ENCODE data around the gene TWF2.

TWF2 gene

DNA sequence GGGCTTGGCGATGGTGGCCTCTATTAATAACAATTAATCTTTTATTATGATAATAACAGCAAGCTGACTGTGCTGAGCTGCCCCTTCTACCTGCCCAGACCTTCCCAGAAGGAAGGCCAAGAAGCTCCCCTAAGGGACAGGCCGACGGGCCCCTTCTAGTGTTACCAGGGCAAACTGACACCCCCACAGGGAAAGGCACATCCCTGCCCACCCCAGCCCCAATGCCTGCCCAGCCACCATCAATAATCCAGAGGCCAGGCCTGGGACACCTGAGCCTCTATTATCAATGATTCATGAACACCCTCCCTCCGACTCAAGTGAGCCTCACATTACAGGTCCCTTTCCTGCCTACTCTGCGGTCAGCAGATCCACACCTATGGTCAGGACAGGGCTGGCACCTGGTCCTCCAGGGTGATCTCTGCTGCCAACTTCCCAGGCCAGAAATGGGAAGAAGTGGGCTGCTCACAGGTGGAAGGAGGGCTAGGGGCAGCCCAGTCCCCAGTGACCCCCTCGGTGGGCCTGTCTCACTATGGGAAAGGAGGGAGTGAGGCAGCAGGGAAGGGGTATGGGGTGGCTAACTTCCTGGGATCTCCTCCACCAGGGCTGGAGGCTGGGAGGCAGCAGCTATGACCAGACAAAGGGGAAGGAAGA is 1.8 kb downstream of the TWF2 start:
- DNase-seq, result no peak

GRCh38 chr3:52236424-52236886 is 2.5 kb downstream of the TWF2 start:
- no peak for DNase-seq

- no peak for DNase-seq
Measured at GRCh38 chr3:52234516-52235447, 4.2 kb downstream of the TWF2 start.

GRCh38 chr3:52233968-52234367 is 5.0 kb downstream of the TWF2 start:
- DNase-seq, result no peak

- no peak for DNase-seq
Measured at GRCh38 chr3:52233108-52233591, 5.8 kb downstream of the TWF2 start.

- DNase-seq, result no peak
Measured at GRCh38 chr3:52232279-52233107, 6.5 kb downstream of the TWF2 start.

DNA sequence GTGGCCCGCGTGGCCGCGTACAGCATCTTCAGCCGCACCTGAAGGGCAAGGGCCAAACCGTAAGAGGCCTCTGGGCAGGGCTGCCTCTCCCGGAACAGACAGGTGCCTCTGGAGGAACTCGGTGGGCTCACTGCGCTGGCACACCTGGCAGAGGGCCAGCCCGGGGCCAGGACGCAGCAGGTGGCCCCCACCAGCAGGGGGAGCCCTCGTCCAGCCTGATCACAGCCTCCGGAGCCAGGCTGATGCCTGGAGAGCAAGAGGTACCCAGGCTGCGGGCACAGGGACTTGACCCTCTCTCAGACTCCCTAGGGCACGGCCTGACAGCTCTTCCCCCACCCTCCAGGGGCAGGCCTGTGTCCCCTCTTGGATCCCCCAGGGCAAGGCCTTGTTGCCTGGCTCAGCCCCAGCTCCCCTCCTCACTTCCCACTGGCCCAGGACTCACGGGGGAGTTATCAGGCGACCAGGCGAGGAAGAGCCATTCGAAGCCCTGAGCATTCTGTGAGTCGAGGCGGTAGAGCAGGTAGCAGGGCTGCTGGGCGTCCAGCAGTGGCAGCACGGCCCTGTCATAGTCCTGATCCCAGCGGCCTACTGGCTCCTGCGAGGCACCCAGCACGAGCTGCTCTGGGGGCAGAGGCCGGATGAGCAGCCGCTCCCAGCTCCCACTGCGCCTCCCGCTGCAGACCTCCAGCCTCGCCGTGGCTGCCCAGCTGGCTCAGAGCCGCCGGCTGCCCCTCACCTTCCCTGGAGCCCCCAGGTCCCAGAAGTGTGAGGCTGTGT is 7.3 kb downstream of the TWF2 start:
- DNase-seq, result no peak

DNA sequence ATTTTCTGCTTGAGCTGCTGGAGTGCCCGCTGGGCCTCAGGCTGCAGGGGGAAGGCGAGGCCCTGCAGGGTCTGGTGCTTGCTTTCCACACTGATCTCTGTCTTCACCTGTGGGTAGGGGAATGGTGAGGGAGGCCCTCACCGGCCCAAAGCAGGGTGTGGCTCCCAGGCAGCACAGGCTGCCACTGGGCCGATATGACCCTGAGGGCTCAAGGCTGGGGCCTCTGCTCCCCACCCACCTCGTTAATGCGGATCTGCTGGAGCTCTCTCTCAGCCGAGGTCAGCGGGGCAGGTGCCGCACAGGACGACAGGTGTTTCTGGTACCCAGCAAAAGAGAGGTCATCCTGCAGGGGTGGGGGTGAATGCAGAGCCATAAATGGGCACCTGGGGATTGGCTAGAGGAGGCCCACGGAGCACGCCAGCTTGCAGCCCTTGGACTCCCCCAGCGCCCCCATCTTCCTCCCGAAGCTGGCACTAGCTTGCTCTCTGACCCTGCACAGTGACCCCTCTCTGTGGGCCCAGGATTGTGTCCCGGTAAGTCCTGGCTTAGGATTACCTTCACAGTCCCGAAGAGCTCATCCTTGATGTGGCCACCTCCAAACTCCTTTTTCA is 8.0 kb downstream of the TWF2 start:
- no peak for DNase-seq

GRCh38 chr3:52230461-52230860 is 8.5 kb downstream of the TWF2 start:
- no peak for DNase-seq

GRCh38 chr3:52229656-52230055 is 9.3 kb downstream of the TWF2 start:
- DNase-seq, result no peak

GRCh38 chr3:52228751-52229291 is 10.1 kb downstream of the TWF2 start:
- DNase-seq, result no peak

- no peak for DNase-seq
Measured at GRCh38 chr3:52228266-52228665, 10.7 kb downstream of the TWF2 start.

- DNase-seq, result no peak
Measured at GRCh38 chr3:52227766-52228165, 11.2 kb downstream of the TWF2 start.

GRCh38 chr3:52227117-52227516 is 11.8 kb downstream of the TWF2 start:
- no peak for DNase-seq

GRCh38 chr3:52226229-52226817 is 12.6 kb downstream of the TWF2 start:
- DNase-seq, result no peak

- no peak for DNase-seq
Measured at GRCh38 chr3:52225452-52226228, 13.3 kb downstream of the TWF2 start, which contains the start of gene TLR9. TLR9 (minus strand) TSS chr3:52225645; CDS start chr3:52225529, 116 bp downstream.

- no peak for DNase-seq
Measured at GRCh38 chr3:52223449-52224408, 15.2 kb downstream of the TWF2 start.

DNA sequence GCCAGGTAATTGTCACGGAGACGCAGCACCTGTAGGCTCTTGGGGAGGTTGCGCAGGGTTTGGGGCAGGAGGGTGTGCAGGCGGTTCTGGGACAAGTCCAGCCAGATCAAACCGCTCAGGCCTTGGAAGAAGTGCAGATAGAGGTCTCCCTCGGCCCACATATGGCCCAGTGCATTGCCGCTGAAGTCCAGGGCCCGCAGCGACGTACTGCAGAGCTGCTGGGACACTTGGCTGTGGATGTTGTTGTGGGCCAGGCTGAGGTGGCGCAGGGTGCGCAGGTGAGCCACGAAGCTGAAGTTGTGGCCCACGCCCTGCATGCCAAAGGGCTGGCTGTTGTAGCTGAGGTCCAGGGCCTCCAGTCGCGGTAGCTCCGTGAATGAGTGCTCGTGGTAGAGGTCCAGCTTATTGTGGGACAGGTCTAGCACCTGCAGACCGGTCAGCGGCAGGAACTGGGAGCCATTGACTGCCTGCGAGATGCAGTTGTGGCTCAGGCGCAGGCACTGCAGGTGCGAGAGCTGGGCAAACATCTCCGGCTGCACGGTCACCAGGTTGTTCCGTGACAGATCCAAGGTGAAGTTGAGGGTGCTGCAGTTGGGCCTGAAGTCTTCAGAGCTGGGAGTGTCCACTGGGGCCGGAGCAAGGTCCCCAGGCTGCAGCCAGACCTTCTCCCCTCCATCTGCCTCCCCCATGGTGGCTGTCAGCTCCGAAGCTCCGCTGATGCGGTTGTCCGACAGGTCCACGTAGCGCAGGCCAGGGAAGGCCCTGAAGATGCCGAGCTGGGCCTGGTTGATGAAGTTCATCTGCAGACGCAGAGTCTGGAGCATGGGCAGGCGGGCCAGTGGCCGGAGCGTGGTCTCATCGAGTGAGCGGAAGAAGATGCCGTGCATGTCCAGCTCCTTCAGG is 16.4 kb downstream of the TWF2 start:
- no peak for DNase-seq

Measured in NCI-H524 treated with DMSO at 0.1 percent for 48 hours (cell line).